COR-L47 (cell line): ENCODE data around the gene DDR2.
"Not testable (repeated sequence)": the region's sequence is repeated elsewhere in the genome, so short reads cannot be mapped to it uniquely, and the experiment has no call there.

Experiments
- DNase-seq: peaks from one replicate; lab custom pipeline; 2025; lab: John Stamatoyannopoulos, UW

The DDR2 gene

DNA sequence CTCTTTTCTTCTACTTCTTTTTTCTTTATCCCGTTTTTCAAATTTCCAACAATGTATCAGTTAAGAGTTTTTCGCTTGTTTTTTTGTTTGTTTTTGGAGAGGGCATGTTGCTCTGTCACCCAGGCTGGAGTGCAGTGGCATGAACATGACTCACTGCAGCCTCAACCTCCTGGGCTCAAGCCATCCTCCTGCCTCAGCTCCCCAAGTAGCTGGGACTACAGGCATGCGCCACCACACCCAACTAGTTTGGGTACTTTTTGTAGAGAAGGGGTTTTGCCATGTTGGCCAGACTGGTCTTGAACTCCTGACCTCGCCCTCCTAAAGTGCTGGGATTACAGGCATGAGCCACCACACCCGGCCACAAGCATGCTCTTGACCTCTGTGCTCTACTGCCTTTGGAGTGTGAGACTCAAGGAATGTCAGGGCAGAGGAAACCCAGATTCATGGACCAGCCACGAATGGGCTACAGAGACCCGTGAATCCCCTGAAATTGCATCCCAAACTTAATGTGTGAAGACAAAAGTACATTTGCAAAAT lies 93.1 kb downstream of the DDR2 start:
- no peak for DNase-seq

DNA sequence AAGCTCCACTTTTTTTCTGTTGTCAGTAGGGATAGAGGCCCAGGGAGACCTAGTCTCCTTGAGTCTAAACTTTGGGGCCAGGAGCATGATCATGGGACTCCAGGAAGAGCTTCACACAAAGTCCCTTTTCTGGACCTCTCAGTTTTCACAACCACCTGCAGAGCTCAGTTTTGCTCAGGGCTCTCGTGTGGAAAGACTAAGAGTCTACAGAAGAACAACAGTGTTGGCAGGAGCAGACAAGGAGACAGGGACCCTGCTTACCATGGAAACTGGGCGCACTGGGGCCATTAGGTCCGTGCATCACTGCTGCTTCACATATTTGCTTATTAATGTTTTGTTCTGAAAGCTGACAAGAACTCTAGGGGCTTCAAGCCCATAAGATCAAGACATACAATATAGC lies 94.3 kb downstream of the DDR2 start:
- no peak for DNase-seq

DNA sequence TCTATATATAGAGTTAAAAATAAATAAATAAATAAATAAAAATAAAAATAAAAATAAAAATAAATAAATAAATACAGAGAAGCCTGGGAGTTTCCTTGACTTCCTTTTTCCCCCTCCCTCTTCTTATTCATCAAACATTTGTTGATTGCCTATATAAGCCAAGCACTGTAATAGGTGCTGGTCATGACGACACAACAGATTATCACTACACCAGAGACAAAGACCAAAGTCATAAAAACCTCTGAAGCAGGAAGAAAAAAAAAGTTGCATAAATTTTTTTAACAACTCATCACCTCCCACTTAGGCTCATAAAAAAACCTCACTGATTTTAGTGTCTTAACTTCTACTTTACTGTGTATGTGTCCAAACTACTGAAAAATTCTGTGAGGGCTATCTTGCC lies 95.2 kb downstream of the DDR2 start:
- DNase-seq = not testable (repeated sequence)

DNA sequence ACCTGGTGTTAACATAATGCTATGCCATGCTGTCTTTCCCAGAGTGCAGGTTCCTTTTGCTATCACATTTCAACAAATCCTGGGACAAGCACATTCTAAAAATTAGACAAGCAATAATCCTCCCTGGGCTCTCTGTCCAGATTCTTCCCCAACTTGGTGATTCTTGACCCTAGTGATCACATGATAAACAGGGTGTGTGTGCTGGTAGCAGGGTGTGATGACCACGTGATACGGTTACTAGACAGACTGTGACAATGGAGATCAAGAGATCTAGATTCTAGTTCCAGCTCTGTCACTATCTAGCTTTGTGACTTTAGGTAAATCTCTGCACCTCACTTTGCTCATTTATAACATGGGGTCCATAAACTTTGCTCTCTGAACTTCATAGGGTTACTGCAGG lies 96.3 kb downstream of the DDR2 start:
- DNase-seq = no peak

DNA sequence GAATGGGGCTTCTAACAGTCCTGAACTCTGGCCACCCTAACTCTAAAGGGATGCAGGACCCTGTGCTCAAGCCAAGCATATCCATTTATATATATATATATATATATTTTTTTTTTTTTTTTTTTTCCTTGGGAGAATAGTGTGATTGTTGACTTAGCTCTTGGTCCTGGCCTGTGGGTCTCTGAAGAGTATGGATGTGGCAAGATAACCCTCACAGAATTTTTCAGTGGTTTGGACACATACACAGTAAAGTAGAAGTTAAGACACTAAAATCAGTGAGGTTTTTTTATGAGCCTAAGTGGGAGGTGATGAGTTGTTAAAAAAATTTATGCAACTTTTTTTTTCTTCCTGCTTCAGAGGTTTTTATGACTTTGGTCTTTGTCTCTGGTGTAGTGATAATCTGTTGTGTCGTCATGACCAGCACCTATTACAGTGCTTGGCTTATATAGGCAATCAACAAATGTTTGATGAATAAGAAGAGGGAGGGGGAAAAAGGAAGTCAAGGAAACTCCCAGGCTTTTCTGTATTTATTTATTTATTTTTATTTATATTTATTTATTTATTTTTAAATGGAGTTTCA lies 97.0 kb downstream of the DDR2 start:
- DNase-seq = not testable (repeated sequence)

DNA sequence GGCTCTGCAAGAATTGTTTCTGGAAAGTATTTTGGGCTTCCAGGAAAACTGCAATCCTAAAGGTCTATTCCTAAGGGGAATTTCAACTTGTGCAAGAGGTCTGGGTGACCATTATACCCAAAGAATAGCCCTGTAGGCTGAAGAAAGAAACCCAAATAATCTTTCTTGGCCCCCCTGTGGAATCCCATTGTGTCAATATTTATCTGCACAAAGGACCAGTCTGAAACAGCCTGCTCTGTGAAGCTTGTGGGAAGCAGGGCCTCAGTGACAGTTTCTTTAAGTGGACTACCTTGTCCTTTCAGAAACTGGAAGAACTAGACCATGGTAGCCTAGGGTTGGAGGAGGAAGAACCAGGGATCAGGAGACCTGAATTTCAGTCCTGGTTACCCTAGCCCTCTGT lies 99.8 kb downstream of the DDR2 start:
- DNase-seq = no peak

DNA sequence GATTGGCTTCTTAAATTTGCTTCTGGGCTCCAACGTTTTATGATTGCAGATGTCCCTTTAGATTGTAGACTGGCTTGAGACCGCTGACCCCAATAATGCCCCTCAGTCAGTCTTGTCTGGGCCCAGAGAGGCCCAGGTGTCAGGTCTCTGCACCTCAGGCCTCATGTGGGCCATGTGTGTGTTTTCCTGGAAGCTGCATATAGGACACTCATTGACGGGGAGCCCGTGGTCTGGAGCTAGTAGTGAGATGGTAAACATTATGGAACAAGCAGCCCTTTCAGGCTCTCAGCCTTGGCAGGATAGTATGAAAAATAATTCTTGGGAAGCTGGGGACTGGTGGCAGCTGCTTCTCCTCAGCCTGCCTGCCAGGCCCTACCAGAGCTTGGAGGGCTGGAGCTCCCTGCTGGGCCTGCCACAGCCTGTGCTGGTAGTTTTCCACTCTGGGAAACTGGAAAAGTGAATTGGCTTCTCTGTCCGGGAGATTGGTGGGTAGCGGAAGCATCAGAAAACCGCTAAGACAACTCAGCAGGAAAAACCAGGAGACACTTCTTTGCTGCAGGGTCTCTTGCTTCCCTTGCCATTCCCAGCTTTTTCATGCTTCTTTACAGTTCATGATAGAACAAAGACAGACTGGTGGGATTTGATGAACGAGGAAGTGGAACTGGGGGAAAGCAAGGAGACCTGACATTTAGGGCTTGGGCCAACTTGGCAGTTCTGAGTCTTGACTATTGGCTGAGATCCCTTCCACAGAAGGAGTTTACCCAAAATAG lies 100.5 kb downstream of the DDR2 start:
- no peak for DNase-seq

DNA sequence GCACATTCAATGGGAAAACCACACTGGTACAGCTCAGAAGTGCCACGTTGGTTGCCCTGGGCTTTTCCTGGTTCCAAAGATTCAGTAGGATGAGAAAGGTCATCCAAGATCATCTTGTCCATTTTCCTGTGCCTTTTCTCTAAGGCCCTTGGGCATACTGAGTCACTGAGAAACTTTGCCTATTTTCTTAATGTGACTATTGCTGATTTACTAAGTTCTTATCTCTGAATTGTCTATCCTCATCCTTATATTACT lies 101.0 kb downstream of the DDR2 start:
- no peak for DNase-seq

GRCh38 chr1:162734047-162734446 lies 101.8 kb downstream of the DDR2 start:
- no peak for DNase-seq

- no peak for DNase-seq
Measured at GRCh38 chr1:162736184-162736583, 103.9 kb downstream of the DDR2 start.

DNA sequence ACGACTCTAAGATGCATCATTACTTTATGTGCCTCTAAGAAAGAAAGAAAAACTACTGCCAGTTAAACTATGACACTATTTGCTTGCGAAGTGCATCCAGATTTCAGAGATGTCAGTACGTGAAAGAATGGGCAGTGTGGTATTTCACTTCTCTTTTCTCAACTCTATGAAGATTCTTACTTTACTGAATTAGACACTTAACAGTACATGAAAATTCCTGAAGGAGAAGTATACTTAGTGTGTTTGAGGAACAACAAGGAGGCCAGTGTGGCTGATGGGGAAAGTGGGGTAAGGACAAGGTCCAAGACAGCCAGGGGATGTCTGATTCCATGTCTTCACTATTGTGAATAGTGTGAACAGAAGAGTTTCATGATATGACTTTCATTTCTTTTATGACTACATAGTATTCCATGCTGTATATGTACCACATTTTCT lies 104.4 kb downstream of the DDR2 start:
- no peak for DNase-seq

- no peak for DNase-seq
Measured at GRCh38 chr1:162740755-162741154, 108.5 kb downstream of the DDR2 start.

GRCh38 chr1:162741574-162741973 lies 109.3 kb downstream of the DDR2 start:
- DNase-seq = no peak

DNA sequence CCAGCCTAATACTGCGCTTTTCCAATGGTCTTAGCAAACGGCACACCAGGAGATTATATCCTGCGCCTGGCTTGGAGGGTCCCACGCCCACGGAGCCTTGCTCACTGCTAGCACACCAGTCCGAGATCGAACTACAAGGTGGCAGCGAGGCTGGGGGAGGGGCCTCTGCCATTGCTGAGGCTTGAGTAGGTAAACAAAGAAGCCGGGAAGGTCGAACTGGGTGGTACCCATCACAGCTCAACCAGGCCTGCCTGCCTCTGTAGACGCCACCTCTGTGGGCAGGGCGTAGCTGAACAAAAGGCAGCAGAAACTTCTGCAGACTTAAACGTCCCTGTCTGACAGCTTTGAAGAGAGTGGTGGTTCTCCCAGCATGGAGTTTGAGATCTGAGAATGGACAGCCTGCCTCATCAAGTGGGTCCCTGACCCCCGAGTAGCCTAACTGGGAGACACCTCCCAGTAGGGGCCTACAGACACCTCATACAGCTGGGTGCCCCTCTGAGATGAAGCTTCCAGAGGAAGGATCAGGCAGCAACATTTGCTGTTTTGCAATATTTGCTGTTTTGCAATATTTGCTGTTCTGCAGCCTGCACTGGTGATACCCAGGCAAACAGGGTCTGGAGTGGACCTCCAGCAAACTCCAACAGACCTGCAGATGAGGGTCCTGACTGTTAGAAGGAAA lies 114.1 kb downstream of the DDR2 start:
- DNase-seq = not testable (repeated sequence)

DNA sequence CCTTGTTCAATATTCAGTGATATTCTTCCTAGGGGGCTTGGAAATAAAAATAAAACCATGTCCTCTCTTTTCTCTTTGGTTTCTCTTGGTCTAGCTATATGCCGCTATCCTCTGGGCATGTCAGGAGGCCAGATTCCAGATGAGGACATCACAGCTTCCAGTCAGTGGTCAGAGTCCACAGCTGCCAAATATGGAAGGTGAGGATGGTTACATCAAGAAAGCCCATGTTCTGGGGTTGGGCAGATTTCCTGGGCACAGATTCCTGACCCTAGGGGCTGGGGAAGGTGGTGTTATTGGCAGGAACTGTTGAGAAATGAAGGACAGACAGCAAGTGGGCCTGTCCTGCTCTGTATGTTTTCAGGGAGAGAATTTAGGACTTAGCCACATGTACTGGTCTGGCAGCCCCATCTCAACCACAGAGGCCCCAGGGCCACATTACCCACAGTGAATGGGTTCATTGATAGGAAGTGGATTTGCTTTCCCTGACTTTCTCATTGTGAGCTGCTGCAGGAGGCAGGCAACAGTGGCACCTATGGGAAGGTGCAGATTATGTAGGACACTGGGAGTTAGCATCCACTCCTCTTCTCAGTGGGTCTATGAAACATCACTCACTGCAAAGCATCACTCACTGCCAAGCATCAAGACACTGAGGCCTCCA lies 120.9 kb downstream of the DDR2 start:
- no peak for DNase-seq

DNA sequence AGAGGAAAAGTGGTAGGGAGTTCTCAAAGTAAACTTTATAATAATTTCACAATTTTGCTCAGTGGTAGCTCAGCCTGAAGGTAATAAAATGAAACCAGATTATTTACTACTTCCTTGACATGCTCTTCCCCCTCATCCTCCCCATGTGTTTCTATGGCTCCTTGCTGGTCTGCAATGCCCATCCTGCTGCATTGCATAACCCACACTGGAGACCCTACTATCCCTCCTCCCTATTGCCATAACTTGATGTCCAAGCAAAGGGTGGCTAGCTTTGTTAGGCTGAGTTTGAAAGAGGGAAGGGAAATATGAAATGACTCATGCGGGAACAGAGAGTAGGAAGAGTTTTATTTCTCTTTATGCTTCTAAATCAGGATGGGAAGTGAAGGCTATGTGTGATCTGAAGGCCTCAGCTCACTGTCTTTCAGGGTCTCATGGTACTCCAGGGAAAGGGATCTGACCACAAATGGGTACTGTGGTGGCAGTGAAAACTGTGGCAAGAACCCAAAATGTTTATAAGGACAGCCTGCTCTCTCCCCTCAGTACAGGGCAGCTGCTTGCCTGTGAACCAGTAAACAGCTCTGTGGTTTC lies 121.8 kb downstream of the DDR2 start:
- no peak for DNase-seq

DNA sequence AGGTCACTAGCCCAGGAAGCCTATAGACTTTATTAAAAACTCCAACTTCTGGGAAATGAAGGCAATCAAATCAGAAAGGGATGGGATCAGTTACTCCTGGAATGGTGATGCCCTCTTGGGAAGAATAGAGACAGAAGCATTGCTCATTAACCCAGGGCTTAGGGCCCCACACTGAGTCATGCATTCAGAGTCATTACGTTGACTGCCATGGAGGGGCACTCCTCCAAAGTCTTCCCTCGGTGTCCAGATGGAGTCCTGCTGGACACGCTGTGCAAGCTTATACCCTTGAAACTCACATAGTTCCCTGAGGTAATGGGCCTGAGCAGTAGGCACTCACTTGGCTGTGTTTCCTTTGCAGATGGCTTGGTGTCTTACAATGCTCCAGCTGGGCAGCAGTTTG lies 123.0 kb downstream of the DDR2 start:
- DNase-seq = no peak

- DNase-seq = no peak
Measured at GRCh38 chr1:162756523-162756922, 124.3 kb downstream of the DDR2 start.

- no peak for DNase-seq
Measured at GRCh38 chr1:162757476-162757875, 125.2 kb downstream of the DDR2 start.

DNA sequence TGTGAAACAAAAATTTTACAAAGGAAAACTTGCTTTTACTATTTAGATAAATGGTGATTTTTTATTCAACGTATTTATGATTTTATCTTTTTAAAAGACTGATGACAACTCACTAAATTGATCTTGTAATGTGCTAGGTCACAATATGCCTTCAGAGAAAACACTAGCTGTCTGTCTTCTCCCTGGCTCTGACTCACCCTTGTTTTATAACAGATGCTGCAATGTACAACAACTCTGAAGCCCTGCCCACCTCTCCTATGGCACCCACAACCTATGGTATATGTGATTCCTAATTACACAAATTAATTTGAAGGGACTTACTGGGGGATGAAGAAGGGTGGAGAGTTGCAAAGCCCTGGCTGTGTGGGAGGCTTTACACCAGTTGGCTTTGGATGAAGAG lies 133.5 kb downstream of the DDR2 start:
- no peak for DNase-seq

DNA sequence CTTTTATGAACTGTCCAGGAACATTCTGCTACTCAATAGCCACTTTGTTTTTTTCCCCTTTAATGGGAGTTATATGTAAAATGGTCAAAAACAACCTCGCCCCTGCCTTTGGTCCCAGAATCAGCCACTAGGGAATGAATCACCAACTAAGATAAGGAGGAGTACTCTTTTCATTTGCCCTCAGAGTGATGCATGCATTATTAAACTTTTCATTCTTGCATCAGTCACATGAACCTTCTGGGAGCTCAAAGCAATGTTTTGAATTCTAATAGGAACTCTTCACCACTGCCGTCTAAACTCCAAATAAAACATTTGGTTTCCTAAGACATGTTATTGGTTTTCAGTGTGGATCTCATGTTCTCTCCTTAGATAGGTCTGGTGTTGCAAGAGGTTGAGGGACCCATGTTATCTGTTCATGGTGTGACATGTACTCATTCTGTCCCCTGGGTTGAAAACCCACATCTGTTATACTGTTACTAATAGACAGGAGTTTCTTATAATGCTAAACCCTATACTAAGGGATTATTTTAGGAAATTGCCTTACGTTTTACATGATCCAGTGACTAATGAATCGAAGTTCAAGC lies 140.4 kb downstream of the DDR2 start:
- DNase-seq = no peak

DNA sequence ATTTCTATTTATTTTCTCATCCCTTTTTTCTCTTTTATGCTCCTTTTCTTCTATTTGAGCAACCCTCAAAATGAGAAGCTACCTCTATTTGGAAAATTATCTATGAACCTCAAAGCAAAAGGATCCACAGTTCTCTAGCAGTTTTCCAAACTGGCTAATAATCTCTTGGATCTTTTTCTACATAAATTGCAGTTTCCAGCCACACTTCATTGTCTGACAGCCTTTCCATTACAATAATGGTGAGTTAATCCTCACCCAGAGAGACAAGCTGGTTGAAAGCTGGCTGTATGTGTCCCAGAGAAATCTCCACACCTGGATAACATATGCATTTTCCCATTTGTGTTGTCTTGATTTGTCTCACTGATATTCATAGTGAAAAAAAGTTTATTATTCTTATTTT lies 141.7 kb downstream of the DDR2 start:
- DNase-seq = no peak
